SK-N-SH (cell line): ENCODE measurements around the gene TMEM131.

Experiments
- CTCF ChIP-seq: fragments of 200-600 bp; sonication (generic); IDR thresholded peaks from 2 replicates; pipeline ENCODE4 v1.6.1; 2017; ENCODE audit warnings: antibody characterized with exemption, mild to moderate bottlenecking, moderate library complexity
- EP300 ChIP-seq, 2 experiments: IDR thresholded peaks; 2 replicates each; pipeline versions ENCODE4 v1.4.0 to v1.6.1; 2012; ENCODE audit warnings: borderline replicate concordance in 1 of 2, low read depth in 1 of 2, low read length in 1 of 2
- EZH2phosphoT487 ChIP-seq: fragments of 200-600 bp; sonication (generic); IDR thresholded peaks from 2 replicates; pipeline ENCODE4 v1.6.1; 2017; ENCODE audit warnings: low read depth, mixed run types, mild to moderate bottlenecking, antibody characterized with exemption, moderate library complexity, borderline replicate concordance
- FOSL2 ChIP-seq: IDR thresholded peaks from 2 replicates; pipeline ENCODE4 v1.4.0; 2012; ENCODE audit warnings: low read depth, mild to moderate bottlenecking, moderate library complexity, borderline replicate concordance
- POLR2AphosphoS5 ChIP-seq: IDR thresholded peaks from 2 replicates; pipeline ENCODE4 v1.6.1; 2012; ENCODE audit warnings: low read depth, low read length
- RXRA ChIP-seq: IDR thresholded peaks from 2 replicates; pipeline ENCODE4 v1.4.0; 2012; ENCODE audit warnings: low read depth, mild to moderate bottlenecking, borderline replicate concordance

- no peak for TF ChIP-seq POLR2AphosphoS5
- no peak for TF ChIP-seq FOSL2
- TF ChIP-seq CTCF, result no peak
- TF ChIP-seq EP300 (IDR thresholded peaks at IDR 0.05; ENCODE audit: borderline replicate concordance in 1 of 2, low read depth in 1 of 2, low read length in 1 of 2), result no peak
- TF ChIP-seq RXRA, result no peak
- TF ChIP-seq EZH2phosphoT487, result no peak
Measured at GRCh38 chr2:97726261-97727064, 269.3 kb downstream of the TMEM131 start.
